Measurements from ENCODE around the gene SMCO4.
A peak's percentile ranks its signal among the peaks of the same experiment; 100 is the strongest.

DNA sequence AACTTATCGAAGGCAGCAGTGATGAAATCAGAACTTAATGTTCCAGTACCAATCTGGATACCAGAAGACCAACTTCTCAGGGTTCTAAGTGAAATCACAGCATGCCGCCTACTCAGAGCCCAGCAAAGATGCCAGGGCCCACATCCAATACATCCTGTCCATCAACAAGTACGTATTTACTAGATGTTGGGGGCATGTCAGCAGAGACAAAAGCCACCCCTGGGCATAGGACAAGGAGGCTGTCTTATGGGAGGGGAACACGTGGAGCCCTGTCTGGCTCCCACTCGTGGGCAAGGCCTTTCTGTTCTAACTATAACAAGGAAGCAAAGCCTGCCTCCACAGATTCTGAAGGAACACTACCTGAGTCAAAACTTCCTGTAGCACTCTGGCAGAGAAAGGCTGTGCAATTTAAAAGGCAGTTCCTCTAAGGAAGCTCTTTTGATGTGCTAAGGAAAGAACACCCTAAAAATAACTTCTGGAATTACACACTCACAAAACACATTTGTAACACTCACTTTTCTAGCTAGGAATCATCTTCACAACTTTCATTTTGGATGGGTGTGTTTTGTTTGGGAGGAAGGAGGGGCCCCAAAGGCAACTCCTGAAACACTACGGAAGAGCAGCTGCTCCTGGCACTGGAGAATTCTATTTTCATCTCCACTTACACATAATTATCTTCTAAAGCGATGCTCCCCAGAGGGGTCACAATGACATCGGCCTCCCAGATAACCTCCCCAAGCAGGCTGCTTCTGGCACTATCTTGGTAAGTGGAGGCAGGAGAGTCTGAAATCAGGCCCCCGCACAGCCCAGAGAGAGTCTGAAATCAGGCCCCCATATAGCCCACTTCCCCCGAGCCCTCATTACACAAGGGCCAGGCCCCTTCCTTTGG is 14.2 kb downstream of the SMCO4 start:
- TF ChIP-seq POLR2AphosphoS5 (IDR thresholded peaks at IDR 0.05; ENCODE audit: insufficient read depth in 1 of 2, low read depth in 1 of 2) (peak in 1 of 2 donors; percentile 51), POLR2A (IDR thresholded peaks at IDR 0.05) (no peak)
- TF ChIP-seq, protein P1, sequence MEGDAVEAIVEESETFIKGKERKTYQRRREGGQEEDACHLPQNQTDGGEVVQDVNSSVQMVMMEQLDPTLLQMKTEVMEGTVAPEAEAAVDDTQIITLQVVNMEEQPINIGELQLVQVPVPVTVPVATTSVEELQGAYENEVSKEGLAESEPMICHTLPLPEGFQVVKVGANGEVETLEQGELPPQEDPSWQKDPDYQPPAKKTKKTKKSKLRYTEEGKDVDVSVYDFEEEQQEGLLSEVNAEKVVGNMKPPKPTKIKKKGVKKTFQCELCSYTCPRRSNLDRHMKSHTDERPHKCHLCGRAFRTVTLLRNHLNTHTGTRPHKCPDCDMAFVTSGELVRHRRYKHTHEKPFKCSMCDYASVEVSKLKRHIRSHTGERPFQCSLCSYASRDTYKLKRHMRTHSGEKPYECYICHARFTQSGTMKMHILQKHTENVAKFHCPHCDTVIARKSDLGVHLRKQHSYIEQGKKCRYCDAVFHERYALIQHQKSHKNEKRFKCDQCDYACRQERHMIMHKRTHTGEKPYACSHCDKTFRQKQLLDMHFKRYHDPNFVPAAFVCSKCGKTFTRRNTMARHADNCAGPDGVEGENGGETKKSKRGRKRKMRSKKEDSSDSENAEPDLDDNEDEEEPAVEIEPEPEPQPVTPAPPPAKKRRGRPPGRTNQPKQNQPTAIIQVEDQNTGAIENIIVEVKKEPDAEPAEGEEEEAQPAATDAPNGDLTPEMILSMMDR (IDR thresholded peaks at IDR 0.05) = no peak
